Measurements from ENCODE around the gene TBCE.
"Not testable (repeated sequence)": the region's sequence is repeated elsewhere in the genome, so short reads cannot be mapped to it uniquely, and the experiment has no call there.

TBCE gene

DNA sequence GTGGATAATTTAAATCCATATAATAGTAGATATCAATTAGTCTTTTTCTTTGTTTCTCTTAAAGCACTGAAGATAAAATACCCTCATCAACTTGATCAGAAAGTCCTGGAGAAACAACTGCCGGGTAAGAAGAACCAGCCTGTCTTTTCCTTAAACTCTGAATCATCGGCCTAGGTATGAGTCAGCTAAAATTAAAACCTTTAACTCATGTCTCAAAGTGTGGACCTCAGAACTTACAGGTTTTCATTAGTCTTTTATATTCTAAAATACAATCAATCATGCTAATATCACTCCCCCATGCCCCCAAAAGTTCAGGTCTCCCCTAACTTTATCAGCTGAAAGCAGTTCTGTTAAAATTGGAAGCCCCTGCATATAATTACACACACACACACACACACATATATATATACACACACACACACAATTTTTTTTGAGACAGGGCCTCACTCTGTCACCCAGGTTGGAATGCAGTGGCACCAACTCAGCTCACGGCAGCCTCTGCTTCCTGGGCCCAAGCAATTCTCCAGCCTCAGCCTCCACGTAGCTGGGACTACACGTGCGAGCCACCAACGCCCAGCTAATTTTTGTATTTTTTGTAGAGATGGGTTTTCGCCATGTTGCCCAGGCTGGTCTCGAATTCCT lies 75.7 kb downstream of the TBCE start:
- DNase-seq (ENCODE audit: extremely low spot score, insufficient read length, low read depth): no peak
- FAIRE-seq: no peak

- no peak for FAIRE-seq
- no peak for DNase-seq (ENCODE audit: extremely low spot score, insufficient read length, low read depth)
Observed at GRCh38 chr1:235448616-235449015, 81.4 kb downstream of the TBCE start.

GRCh38 chr1:235450433-235450832 lies 83.2 kb downstream of the TBCE start:
- no peak for DNase-seq (ENCODE audit: extremely low spot score, insufficient read length, low read depth)
- no peak for FAIRE-seq

DNA sequence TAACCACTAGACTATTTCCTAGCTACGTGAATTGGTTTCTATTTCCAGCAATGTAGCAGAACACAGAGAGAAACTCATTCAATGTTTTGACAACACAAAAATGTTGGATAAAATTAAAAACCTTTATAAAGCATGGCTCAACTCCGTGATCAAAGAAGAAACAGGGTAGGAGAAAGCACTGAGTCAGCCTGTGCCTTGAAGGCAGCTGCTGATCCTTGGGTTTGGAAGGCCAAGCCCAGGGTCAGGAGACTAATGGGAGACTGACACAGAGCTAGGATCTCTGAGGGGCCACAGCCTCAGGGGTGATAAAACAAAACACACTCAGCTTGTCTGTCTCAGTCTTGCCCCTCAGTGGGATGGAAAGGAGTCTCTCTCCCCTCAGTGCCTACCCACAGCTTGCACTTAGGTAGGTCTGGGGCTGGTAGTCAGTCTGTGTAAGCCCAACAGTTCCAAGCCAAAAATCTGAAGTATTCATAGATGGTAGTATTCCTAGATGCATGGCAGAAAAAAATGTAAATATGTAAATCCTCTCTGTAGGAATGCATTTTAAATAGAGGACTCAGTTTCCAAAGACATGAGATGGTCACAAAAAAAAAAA lies 83.8 kb downstream of the TBCE start:
- FAIRE-seq (no peak), DNase-seq (ENCODE audit: extremely low spot score, insufficient read length, low read depth) (no peak)

DNA sequence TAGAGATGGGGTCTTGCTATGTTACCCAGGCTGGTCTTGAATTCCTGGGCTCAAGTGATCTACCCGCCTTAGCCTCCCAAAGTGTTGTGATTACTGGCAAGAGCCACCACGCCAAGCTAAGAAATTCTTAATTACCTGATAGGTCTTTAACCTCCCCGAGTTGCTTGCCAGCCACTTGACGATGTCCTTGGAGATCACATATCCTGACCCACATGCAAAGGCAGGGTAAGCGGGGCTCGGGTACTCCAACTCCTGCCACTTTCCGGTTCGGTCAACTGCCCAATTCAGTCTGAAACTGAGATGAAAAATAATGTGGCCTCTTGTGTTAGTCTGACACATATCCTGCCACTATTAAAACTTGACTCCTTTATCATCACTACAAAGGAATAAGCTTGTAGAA lies 86.8 kb downstream of the TBCE start:
- FAIRE-seq (no peak), DNase-seq (ENCODE audit: extremely low spot score, insufficient read length, low read depth) (no peak)

- FAIRE-seq (no peak), DNase-seq (ENCODE audit: extremely low spot score, insufficient read length, low read depth) (no peak)
Observed at GRCh38 chr1:235455097-235455496, 87.9 kb downstream of the TBCE start.

- FAIRE-seq: no peak
- no peak for DNase-seq (ENCODE audit: extremely low spot score, insufficient read length, low read depth)
Observed at GRCh38 chr1:235455823-235456222, 88.6 kb downstream of the TBCE start.

GRCh38 chr1:235457856-235458255 lies 90.6 kb downstream of the TBCE start:
- not testable (repeated sequence) for FAIRE-seq; DNase-seq (ENCODE audit: extremely low spot score, insufficient read length, low read depth)

- no peak for DNase-seq (ENCODE audit: extremely low spot score, insufficient read length, low read depth)
- FAIRE-seq: no peak
Observed at GRCh38 chr1:235460770-235461169, 93.5 kb downstream of the TBCE start.

DNA sequence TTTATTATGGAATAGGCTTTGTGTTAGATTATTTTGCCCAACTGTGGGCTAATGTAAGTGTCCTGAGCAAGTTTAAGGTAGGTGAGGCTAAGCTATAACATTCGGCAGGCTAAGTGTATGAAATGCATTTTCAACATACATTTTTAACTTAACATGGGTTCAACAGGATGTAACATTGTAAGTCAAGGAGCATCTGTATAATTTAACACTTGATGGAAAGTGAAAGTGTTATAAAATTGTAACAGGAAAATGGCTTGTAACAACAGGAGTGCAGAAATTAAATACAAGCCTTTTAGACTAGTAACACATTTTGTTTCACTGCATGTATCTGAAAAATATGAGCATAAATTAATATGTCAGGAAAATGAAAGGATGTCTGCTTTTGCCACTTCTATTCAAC lies 94.7 kb downstream of the TBCE start:
- DNase-seq (ENCODE audit: extremely low spot score, insufficient read length, low read depth) (no peak), FAIRE-seq (no peak)

- not testable (repeated sequence) for DNase-seq (ENCODE audit: extremely low spot score, insufficient read length, low read depth); FAIRE-seq
Observed at GRCh38 chr1:235462832-235463231, 95.6 kb downstream of the TBCE start.

- FAIRE-seq: no peak
Observed at GRCh38 chr1:235465066-235465465, 97.8 kb downstream of the TBCE start.

DNA sequence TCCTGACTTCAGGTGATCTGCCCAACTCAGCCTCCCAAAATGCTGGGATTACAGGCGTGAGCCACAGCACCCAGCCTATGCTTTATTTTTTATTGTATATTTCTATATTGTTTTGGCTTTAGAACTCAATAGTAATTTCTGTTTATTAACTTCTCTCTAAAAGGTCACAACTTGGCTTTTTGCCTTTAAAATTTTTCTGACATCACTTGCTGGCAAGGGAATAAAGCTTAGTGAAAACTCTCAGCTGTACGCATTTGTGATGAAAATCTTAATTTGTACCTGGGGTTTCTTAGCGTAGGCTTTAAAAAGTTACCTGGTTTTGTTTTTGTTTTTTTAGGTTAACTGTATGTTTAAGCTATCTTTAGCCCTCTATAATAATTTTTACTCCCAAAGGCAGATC lies 100.8 kb downstream of the TBCE start:
- no peak for FAIRE-seq
- DNase-seq (ENCODE audit: extremely low spot score, insufficient read length, low read depth): no peak

More at GRCh38 chr1:235465066-235465465, 97.8 kb downstream of the TBCE start:
- DNase-seq (ENCODE audit: extremely low spot score, insufficient read length, low read depth): no peak

GRCh38 chr1:235468970-235469369 lies 101.7 kb downstream of the TBCE start:
- FAIRE-seq (no peak), DNase-seq (ENCODE audit: extremely low spot score, insufficient read length, low read depth) (no peak)

GRCh38 chr1:235469897-235470296 lies 102.7 kb downstream of the TBCE start:
- DNase-seq (ENCODE audit: extremely low spot score, insufficient read length, low read depth); FAIRE-seq: not testable (repeated sequence)

DNA sequence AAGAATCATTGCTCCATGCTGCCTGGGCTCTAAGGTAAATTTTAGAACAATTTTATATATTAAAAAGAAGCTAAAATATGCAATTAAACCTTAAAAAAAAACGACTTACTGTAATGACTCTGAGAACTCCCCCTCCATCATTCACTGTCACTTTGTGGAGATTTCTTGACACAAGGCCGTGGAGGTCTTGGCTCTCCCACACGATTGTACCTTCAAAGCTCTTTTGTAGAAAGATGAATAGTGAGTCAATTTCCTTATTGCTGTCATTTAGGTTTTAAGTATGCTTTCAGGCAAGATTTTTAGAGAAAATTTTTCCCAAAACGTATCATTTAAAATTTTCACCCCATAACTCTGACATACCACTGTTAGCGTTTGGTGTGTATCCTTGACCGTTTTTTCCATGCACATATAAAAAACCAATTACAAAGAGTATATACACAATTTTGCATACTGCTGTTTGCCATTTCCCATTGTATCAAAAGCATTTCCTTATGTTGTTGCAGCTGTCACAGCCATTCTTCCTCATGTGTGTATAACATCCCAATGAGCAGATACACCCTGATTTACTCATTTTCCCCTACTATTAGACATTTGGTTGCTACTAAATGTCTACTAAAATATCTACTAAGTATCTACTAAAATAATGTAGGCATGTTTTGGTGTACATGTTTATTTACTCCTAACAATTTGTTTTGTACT lies 103.7 kb downstream of the TBCE start:
- FAIRE-seq (no peak), DNase-seq (ENCODE audit: extremely low spot score, insufficient read length, low read depth) (no peak)

DNA sequence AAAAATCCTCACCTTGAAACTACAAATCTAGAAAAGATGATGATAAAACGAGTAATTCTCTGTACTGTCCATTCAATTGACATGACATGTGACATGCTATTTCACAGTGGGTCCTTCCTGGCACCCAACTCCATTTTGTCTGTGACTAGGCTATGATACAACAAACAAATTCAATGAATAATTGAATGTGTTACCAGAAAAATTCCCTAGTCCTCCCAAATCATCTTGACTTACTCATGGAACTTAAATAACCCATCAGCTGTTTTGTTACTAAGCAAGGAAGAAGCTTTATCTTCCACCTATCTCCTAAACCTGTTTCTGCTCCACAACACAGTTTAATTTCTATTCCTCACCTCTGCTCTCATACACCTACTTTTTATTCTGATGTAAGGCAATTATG lies 106.6 kb downstream of the TBCE start:
- DNase-seq (ENCODE audit: extremely low spot score, insufficient read length, low read depth): no peak
- no peak for FAIRE-seq

DNA sequence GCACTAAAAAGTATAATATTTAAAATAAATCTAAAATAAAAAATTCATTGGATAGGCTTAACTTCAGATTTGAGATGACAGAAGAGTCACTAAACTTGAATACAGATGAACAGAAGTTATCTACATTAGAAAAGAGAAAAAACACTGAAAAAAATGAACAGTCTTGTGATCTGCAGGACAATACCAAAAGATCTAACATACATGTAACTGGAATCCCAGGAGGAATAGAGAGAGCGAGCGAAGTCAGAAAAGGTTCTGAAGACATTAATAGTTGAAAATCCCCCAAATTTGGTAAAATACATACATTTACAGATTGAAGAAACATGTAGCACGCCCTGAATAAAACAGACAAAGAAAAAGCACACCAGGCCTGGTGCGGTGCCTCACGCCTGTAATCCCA lies 115.9 kb downstream of the TBCE start:
- FAIRE-seq: no peak

GRCh38 chr1:235485558-235485957 lies 118.3 kb downstream of the TBCE start:
- DNase-seq (ENCODE audit: extremely low spot score, insufficient read length, low read depth) (no peak), FAIRE-seq (no peak)

More for the DNA sequence above, 115.9 kb downstream of the TBCE start:
- no peak for DNase-seq (ENCODE audit: extremely low spot score, insufficient read length, low read depth)

- no peak for DNase-seq (ENCODE audit: extremely low spot score, insufficient read length, low read depth)
- no peak for FAIRE-seq
Observed at GRCh38 chr1:235486321-235486720, 119.1 kb downstream of the TBCE start.

GRCh38 chr1:235491644-235492043 lies 124.4 kb downstream of the TBCE start:
- FAIRE-seq (no peak), DNase-seq (ENCODE audit: extremely low spot score, insufficient read length, low read depth) (no peak)
